ENCODE measurements around the gene GTSE1. TPM values are rescaled to one million over a fixed set of nuclear protein-coding genes. Genes with fewer than 3 reads are reported as not detected.
"Not testable (repeated sequence)": the region's sequence is repeated elsewhere in the genome, so short reads cannot be mapped to it uniquely, and the experiment has no call there.

The GTSE1 gene
- total and polyA plus RNA-seq, 2 experiments from 2014 or later = 6.1 to 8.0 TPM

- H3K4me2 ChIP-seq (ENCODE audit: unreplicated experiment) = no peak overlapping the region
- in situ Hi-C loops (cut with MboI) = no loop called here
- H3K27ac ChIP-seq = no peak overlapping the region
- no peaks in the 10 kb centered on the region for H3K4me1 ChIP-seq (ENCODE audit: insufficient read depth)
- H3K79me2 ChIP-seq (ENCODE audit: insufficient read depth) = no peaks in the 10 kb centered on the region
- H3K4me3 ChIP-seq = no peak overlapping the region
- H3K9ac ChIP-seq = no peak overlapping the region
- TF ChIP-seq EZH2 (IDR thresholded peaks at IDR 0.05; ENCODE audit: insufficient read depth, poor library complexity, severe bottlenecking) (no peak), EZH2phosphoT487 (IDR thresholded peaks at IDR 0.05; ENCODE audit: insufficient read depth, low read depth) (no peak)
- no peaks in the 10 kb centered on the region for H3K9me3 ChIP-seq (ENCODE audit: low read depth)
- H3K27me3 ChIP-seq (replicated peaks; ENCODE audit: insufficient read depth) = peaks cover 3% of the 10 kb centered on the region; the same call in 1 of the 2 replicates
- WGBS, 2 experiments (ENCODE audit: low coverage in 1 of 2, low lambda C conversion rate in 2 of 2, missing lambda C conversion rate in 2 of 2) = 71 to 76% methylated on average over 12 of the region's 12 CpGs
- no peaks in the 10 kb centered on the region for H3F3A ChIP-seq (ENCODE audit: insufficient read depth)
- DNase-seq = no peak
- no peaks in the 10 kb centered on the region for H3K9me2 ChIP-seq (ENCODE audit: insufficient read depth)
- no peaks in the 10 kb centered on the region for H3K36me3 ChIP-seq (ENCODE audit: low read depth)
- no peaks in the 10 kb centered on the region for H4K20me1 ChIP-seq (ENCODE audit: insufficient read depth)
- no peak overlapping the region for H2AFZ ChIP-seq
Observed at GRCh38 chr22:46259374-46259773, 37.3 kb upstream of the GTSE1 start.

- TF ChIP-seq EZH2phosphoT487 (IDR thresholded peaks at IDR 0.05; ENCODE audit: insufficient read depth, low read depth) (no peak), EZH2 (IDR thresholded peaks at IDR 0.05; ENCODE audit: insufficient read depth, poor library complexity, severe bottlenecking) (no peak)
- Histone ChIP-seq H4K20me1 (ENCODE audit: insufficient read depth) (no peaks in the 10 kb centered on the region), H3K27ac (no peak overlapping the region), H2AFZ (no peak overlapping the region), H3K79me2 (ENCODE audit: insufficient read depth) (no peaks in the 10 kb centered on the region), H3K9ac (no peak overlapping the region), H3K4me1 (ENCODE audit: insufficient read depth) (no peaks in the 10 kb centered on the region), H3K9me3 (ENCODE audit: low read depth) (no peaks in the 10 kb centered on the region), H3K4me2 (ENCODE audit: unreplicated experiment) (no peak overlapping the region), H3K27me3 (replicated peaks; ENCODE audit: insufficient read depth) (peaks cover 3% of the 10 kb centered on the region; the same call in 1 of the 2 replicates), H3K36me3 (ENCODE audit: low read depth) (no peaks in the 10 kb centered on the region), H3F3A (ENCODE audit: insufficient read depth) (no peaks in the 10 kb centered on the region), H3K9me2 (ENCODE audit: insufficient read depth) (no peaks in the 10 kb centered on the region), H3K4me3 (no peak overlapping the region)
- no peak for DNase-seq
- in situ Hi-C loops (cut with MboI) = no loop called here
- 65 to 76% methylated on average over 6 of the region's 6 CpGs for WGBS, 2 experiments (ENCODE audit: low coverage in 1 of 2, low lambda C conversion rate in 2 of 2, missing lambda C conversion rate in 2 of 2)
Observed at GRCh38 chr22:46260038-46260437, 36.6 kb upstream of the GTSE1 start.

GRCh38 chr22:46262449-46263215, 34.0 kb upstream of the GTSE1 start:
- Histone ChIP-seq H3K9ac (no peak overlapping the region), H3K27me3 (replicated peaks; ENCODE audit: insufficient read depth) (peaks cover 3% of the 10 kb centered on the region; the same call in 1 of the 2 replicates), H3F3A (ENCODE audit: insufficient read depth) (0 out of 2 replicates have a peak, but pooled peaks cover 8% of the 10 kb centered on the region), H4K20me1 (ENCODE audit: insufficient read depth) (no peaks in the 10 kb centered on the region), H3K9me2 (ENCODE audit: insufficient read depth) (no peaks in the 10 kb centered on the region), H3K4me3 (peak overlapping the region; percentile 35; the same call in 1 of the 2 replicates), H3K4me2 (ENCODE audit: unreplicated experiment) (peak overlapping the region; percentile 17), H3K9me3 (ENCODE audit: low read depth) (no peaks in the 10 kb centered on the region), H3K79me2 (ENCODE audit: insufficient read depth) (no peaks in the 10 kb centered on the region), H3K4me1 (ENCODE audit: insufficient read depth) (0 out of 2 replicates have a peak, but pooled peaks cover 3% of the 10 kb centered on the region), H3K36me3 (ENCODE audit: low read depth) (no peaks in the 10 kb centered on the region), H3K27ac (no peak overlapping the region), H2AFZ (peak overlapping the region; percentile 56; the same call in 1 of the 2 replicates)
- in situ Hi-C loops (cut with MboI) = no loop called here
- peak; percentile 67 for DNase-seq
- 17 to 21% methylated on average over 64 to 91 of the region's 109 CpGs for WGBS, 2 experiments (ENCODE audit: low coverage in 1 of 2, low lambda C conversion rate in 2 of 2, missing lambda C conversion rate in 2 of 2)
- TF ChIP-seq EZH2 (IDR thresholded peaks at IDR 0.05; ENCODE audit: insufficient read depth, poor library complexity, severe bottlenecking) (no peak), EZH2phosphoT487 (IDR thresholded peaks at IDR 0.05; ENCODE audit: insufficient read depth, low read depth) (no peak)

- H3K4me1 ChIP-seq (ENCODE audit: insufficient read depth) = 0 out of 2 replicates have a peak, but pooled peaks cover 3% of the 10 kb centered on the region
- no peak for DNase-seq
- no peak within 1 kb of the TSS for H3K27ac ChIP-seq
- H4K20me1 ChIP-seq (ENCODE audit: insufficient read depth) = no peaks in the 10 kb centered on the region
- no peak within 1 kb of the TSS for H3K9ac ChIP-seq
- H3F3A ChIP-seq (ENCODE audit: insufficient read depth) = 0 out of 2 replicates have a peak, but pooled peaks cover 8% of the 10 kb centered on the region
- peaks cover 3% of the 10 kb centered on the region; the same call in 1 of the 2 replicates for H3K27me3 ChIP-seq (replicated peaks; ENCODE audit: insufficient read depth)
- peak within 1 kb of the TSS; percentile 56; the same call in 1 of the 2 replicates for H2AFZ ChIP-seq
- in situ Hi-C loops (cut with MboI) = no loop called here
- no peaks in the 10 kb centered on the region for H3K9me2 ChIP-seq (ENCODE audit: insufficient read depth)
- H3K4me2 ChIP-seq (ENCODE audit: unreplicated experiment) = peak within 1 kb of the TSS; percentile 17
- no peaks in the 10 kb centered on the region for H3K9me3 ChIP-seq (ENCODE audit: low read depth)
- WGBS, 2 experiments (ENCODE audit: low coverage in 1 of 2, low lambda C conversion rate in 2 of 2, missing lambda C conversion rate in 2 of 2) = 27 to 40% methylated on average over 19 to 30 of the region's 30 CpGs
- no peaks in the 10 kb centered on the region for H3K36me3 ChIP-seq (ENCODE audit: low read depth)
- no peaks in the 10 kb centered on the region for H3K79me2 ChIP-seq (ENCODE audit: insufficient read depth)
- no peak for TF ChIP-seq EZH2phosphoT487 (IDR thresholded peaks at IDR 0.05; ENCODE audit: insufficient read depth, low read depth)
- no peak for TF ChIP-seq EZH2 (IDR thresholded peaks at IDR 0.05; ENCODE audit: insufficient read depth, poor library complexity, severe bottlenecking)
- H3K4me3 ChIP-seq = peak within 1 kb of the TSS; percentile 35; the same call in 1 of the 2 replicates
Observed at GRCh38 chr22:46263216-46263590, 33.5 kb upstream of the GTSE1 start, which contains the start of gene PKDREJ. PKDREJ (minus strand) TSS chr22:46263343; CDS start chr22:46263322, 21 bp downstream.

GRCh38 chr22:46264520-46264919, 32.1 kb upstream of the GTSE1 start:
- not testable (repeated sequence) for H3K27me3 ChIP-seq (replicated peaks; ENCODE audit: insufficient read depth)
- WGBS, 2 experiments (ENCODE audit: low coverage in 1 of 2, low lambda C conversion rate in 2 of 2, missing lambda C conversion rate in 2 of 2) = 87 to 88% methylated on average over 6 of the region's 6 CpGs

GRCh38 chr22:46265627-46266026, 31.0 kb upstream of the GTSE1 start:
- WGBS, 2 experiments (ENCODE audit: low coverage in 1 of 2, low lambda C conversion rate in 2 of 2, missing lambda C conversion rate in 2 of 2) = 69 to 76% methylated on average over 4 of the region's 4 CpGs
- H4K20me1 ChIP-seq (ENCODE audit: insufficient read depth); H3K27me3 ChIP-seq (replicated peaks; ENCODE audit: insufficient read depth); H3K9me2 ChIP-seq (ENCODE audit: insufficient read depth); H3K4me2 ChIP-seq (ENCODE audit: unreplicated experiment); in situ Hi-C loops (cut with MboI); H3K9ac ChIP-seq; H3K27ac ChIP-seq; H2AFZ ChIP-seq; DNase-seq; H3K36me3 ChIP-seq (ENCODE audit: low read depth); H3F3A ChIP-seq (ENCODE audit: insufficient read depth); H3K79me2 ChIP-seq (ENCODE audit: insufficient read depth); H3K4me3 ChIP-seq; H3K9me3 ChIP-seq (ENCODE audit: low read depth): not testable (repeated sequence)
- H3K4me1 ChIP-seq (ENCODE audit: insufficient read depth) = peaks cover 12% of the 10 kb centered on the region; the same call in 1 of the 2 replicates

More at GRCh38 chr22:46264520-46264919, 32.1 kb upstream of the GTSE1 start:
- H3K4me3 ChIP-seq; H3K27ac ChIP-seq; H3K4me2 ChIP-seq (ENCODE audit: unreplicated experiment); H3K9me2 ChIP-seq (ENCODE audit: insufficient read depth); H2AFZ ChIP-seq; H3F3A ChIP-seq (ENCODE audit: insufficient read depth); H3K9me3 ChIP-seq (ENCODE audit: low read depth); in situ Hi-C loops (cut with MboI); H3K36me3 ChIP-seq (ENCODE audit: low read depth); DNase-seq; H4K20me1 ChIP-seq (ENCODE audit: insufficient read depth); H3K79me2 ChIP-seq (ENCODE audit: insufficient read depth); H3K9ac ChIP-seq: not testable (repeated sequence)
- H3K4me1 ChIP-seq (ENCODE audit: insufficient read depth) = peaks cover 12% of the 10 kb centered on the region; the same call in 1 of the 2 replicates
